Adrenal gland (tissue), 5 donors: Measurements from ENCODE around the gene LTB.
"Not testable (repeated sequence)": the region's sequence is repeated elsewhere in the genome, so short reads cannot be mapped to it uniquely, and the experiment has no call there.

ENCODE experiments used
- POLR2A ChIP-seq, 2 donors: fragments of 450-650 bp; IDR thresholded peaks; one replicate each; pipeline ENCODE4 v1.6.1; 2017; ENCODE audit warnings: antibody characterized with exemption in 2 of 2, mild to moderate bottlenecking in 2 of 2, moderate library complexity in 1 of 2
- TF ChIP-seq, protein P1 (sequence below), 6 experiments: fragments of 450-650 bp in 4 of 6; fragments of 200-600 bp in 2 of 6; sonication (generic) in 1 of 6; IDR thresholded peaks; 1 replicate in 5 of 6; 2 replicates in 1 of 6; pipeline versions ENCODE4 v1.5.1 to v1.8.0; 2016 to 2021; ENCODE audit warnings: antibody characterized with exemption in 6 of 6, mild to moderate bottlenecking in 2 of 6, moderate library complexity in 1 of 6
- donor health status: DM: no; HTN: no; CAD: no.

DNA sequence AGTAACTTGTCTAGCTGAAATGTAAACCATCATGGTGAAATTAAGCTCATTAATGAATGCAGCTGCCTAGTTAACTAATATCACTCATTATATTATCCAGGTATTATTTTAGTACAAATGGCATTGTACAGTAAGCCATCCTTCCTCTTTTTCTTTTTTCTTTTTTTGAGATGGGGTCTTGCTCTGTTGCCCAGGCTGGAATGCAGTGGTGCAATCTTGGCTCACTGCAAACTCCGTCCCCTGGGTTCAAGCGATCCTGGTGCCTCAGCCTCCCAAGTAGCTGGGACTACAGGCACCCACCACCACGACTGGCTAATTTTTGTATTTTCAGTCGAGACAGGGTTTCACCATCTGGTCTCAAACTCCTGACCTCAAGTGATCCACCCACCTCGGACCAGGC, 8.5 kb upstream of the LTB start:
- TF ChIP-seq, protein P1, sequence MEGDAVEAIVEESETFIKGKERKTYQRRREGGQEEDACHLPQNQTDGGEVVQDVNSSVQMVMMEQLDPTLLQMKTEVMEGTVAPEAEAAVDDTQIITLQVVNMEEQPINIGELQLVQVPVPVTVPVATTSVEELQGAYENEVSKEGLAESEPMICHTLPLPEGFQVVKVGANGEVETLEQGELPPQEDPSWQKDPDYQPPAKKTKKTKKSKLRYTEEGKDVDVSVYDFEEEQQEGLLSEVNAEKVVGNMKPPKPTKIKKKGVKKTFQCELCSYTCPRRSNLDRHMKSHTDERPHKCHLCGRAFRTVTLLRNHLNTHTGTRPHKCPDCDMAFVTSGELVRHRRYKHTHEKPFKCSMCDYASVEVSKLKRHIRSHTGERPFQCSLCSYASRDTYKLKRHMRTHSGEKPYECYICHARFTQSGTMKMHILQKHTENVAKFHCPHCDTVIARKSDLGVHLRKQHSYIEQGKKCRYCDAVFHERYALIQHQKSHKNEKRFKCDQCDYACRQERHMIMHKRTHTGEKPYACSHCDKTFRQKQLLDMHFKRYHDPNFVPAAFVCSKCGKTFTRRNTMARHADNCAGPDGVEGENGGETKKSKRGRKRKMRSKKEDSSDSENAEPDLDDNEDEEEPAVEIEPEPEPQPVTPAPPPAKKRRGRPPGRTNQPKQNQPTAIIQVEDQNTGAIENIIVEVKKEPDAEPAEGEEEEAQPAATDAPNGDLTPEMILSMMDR (IDR thresholded peaks at IDR 0.05): not testable (repeated sequence)
- not testable (repeated sequence) for TF ChIP-seq POLR2A (IDR thresholded peaks at IDR 0.05)
